C4-2B (cell line): Measurements from ENCODE around the gene CCDC57.

Experiments
- H3K27ac ChIP-seq: fragments of 450-650 bp; 2 replicates; pipeline ENCODE4 v1.5.1; 2017
- ZFX ChIP-seq: fragments of 450-650 bp; IDR thresholded peaks from 2 replicates; pipeline ENCODE4 v1.6.1; 2017
- TF ChIP-seq, protein P1 (sequence below): fragments of 450-650 bp; conservative IDR thresholded peaks from 2 replicates; pipeline ENCODE4 v1.5.1; 2017; ENCODE audit warnings: mild to moderate bottlenecking

CCDC57 gene

DNA sequence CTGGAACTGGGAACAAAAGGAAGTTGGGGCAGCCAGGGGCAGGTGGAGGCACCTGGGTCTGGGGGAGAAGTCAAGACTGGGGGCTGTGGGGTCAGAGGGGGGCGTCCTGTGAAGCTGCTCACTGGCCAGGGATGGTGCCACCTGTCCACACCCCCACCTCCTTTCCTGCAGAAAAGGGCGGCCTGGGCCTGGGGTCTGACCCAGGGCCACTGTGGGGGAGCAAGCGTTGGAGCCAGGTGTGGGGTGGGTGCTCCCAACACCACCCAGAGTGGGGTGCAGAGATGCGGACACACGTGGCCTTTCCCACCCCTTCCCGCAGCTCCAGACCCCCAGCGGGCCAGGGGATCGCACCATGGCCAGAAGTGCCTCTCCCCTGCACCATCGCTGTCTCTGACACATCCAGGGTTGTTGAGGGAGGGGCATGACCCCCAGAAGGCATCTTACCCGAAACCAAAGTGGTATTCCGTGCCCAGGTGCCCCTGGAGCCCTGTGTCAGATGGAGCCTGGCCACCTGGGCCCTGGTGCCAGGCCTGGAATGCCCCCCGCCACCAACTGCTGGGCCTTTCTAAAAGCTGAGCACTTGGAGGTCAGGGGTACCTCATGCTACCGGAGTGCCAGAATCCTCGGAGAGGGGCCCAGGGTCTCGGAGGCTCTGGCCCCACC lies 13.6 kb upstream of the CCDC57 start:
- H3K27ac ChIP-seq = no peak overlapping the region
- TF ChIP-seq, protein P1, sequence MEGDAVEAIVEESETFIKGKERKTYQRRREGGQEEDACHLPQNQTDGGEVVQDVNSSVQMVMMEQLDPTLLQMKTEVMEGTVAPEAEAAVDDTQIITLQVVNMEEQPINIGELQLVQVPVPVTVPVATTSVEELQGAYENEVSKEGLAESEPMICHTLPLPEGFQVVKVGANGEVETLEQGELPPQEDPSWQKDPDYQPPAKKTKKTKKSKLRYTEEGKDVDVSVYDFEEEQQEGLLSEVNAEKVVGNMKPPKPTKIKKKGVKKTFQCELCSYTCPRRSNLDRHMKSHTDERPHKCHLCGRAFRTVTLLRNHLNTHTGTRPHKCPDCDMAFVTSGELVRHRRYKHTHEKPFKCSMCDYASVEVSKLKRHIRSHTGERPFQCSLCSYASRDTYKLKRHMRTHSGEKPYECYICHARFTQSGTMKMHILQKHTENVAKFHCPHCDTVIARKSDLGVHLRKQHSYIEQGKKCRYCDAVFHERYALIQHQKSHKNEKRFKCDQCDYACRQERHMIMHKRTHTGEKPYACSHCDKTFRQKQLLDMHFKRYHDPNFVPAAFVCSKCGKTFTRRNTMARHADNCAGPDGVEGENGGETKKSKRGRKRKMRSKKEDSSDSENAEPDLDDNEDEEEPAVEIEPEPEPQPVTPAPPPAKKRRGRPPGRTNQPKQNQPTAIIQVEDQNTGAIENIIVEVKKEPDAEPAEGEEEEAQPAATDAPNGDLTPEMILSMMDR = no peak
- TF ChIP-seq ZFX = no peak

DNA sequence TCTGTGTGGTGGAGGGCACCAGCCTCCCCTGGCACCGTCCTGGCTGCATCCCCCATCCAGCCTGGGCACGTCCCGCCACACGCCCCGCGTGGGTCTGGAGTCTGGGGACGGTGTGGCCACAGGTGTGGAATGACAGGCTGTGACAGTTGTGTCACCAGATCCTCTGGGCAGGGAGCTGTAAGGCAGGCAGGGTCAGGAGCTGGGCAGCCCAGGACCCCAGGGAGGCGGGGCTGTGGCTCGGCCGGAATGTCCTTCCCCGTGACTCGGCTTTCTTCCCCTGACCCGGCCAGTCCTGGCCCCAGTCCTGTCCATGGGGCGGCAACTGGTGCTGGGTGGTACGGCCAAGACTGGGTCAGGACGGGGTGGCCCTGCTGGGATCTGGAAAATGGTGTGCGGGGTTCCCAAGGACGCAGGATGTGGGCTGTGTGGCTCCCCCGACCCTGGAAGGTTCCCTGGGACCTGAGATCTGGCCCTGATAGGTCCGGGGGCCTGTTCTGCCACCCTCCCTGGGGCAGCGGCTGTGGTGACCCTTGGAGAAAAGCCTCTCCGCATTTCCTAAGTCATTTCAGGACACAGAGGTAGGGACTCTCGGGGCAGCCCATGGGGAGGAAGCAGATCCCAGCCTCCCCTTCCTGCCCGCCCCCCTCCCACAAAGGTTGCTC lies 12.9 kb upstream of the CCDC57 start:
- H3K27ac ChIP-seq = no peak overlapping the region
- TF ChIP-seq, protein P1 = no peak
- TF ChIP-seq ZFX = no peak

DNA sequence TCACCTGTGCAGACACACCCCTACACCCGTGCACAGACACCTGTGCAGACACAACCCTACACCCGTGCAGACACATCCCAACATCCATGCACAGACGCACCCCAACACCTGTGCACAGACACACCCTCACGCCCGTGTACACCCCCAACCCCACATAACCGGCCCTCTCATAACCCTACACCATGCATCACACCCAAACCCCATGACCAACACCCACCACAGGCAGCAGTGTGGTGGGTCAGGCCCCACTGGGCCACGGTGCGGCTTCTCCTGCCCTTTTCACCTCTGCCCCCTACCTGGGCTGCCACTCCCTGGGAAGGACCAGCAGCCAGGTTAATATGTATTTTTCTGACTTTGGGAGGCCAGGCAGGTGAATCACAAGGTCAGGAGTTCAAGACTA lies 12.0 kb upstream of the CCDC57 start:
- H3K27ac ChIP-seq = no peak overlapping the region
- TF ChIP-seq, protein P1 = no peak
- no peak for TF ChIP-seq ZFX

DNA sequence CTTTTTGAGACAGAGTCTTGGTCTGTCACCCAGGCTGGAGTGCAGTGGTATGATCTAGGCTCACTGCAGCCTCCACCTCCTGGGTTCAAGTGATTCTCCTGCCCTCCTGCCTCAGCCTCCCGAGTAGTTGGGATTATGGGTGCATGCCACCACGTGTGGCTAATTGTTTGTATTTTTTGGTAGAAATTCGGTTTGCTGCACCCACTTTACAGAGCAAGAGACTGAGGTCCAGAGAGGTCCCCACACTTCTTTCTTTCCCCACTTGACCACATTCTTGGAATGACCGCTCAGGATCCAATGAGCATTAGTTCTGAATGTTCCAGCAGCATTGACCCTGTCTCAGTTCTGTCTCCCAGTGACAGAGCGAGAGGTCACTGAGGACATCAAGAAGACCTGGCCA lies 10.9 kb upstream of the CCDC57 start:
- no peak overlapping the region for H3K27ac ChIP-seq
- TF ChIP-seq ZFX = no peak
- TF ChIP-seq, protein P1 = no peak

DNA sequence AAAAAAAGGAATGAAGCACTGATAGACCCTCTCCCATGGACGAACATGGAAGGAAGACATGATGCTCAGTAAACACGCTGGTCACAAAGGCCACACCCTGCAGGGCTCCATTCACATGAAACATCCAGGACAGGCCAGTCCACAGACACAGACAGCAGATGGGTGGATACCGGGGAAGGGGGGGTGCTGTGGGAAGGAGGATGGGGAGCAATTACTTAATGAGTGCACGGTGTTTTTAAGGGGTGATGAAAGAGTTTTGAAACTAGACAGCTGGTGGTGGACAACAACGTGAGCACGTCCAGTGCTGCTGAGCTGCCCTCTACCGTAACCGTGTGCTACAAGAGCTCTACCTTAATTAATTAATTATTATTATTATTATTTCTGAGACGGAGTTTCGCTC lies 10.2 kb upstream of the CCDC57 start:
- H3K27ac ChIP-seq = no peak overlapping the region
- TF ChIP-seq ZFX = no peak
- TF ChIP-seq, protein P1 = no peak

DNA sequence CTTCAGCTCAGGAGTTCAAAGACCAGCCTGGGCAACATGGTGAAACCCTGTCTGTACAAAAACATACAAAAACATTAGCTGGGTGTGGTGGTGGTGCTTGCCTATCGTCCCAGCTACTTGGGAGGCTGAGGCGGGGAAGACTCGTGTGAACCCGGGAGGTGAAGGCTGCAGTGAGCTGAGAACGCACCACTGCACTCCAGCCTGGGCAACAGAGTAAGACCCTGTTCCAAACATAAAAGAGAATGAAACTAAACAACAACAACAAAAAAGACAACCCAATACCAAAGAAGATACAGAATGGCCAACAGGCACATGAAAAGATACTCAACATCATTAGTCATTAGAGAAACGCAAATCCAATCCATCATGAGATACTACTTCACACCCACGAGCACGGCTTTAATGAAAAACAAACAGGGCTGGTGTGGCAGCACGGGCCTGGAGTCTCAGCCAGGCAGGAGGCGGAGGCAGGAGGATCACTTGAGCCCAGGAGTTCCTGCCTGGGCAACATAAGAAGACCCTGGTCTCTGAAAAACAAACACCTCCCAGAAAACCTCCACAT lies 8.8 kb upstream of the CCDC57 start:
- no peak for TF ChIP-seq ZFX
- TF ChIP-seq, protein P1 = no peak
- H3K27ac ChIP-seq = no peak overlapping the region
